Ovary (tissue), 9 donors: ENCODE data around the gene UNKL. TPM values are rescaled to one million over a fixed set of nuclear protein-coding genes. Genes with fewer than 3 reads are reported as not detected.

ENCODE experiments used
- DNase-seq, 5 donors: peaks; one replicate each; pipeline ENCODE4 v3.0.0-alpha.2; 2019 to 2020
- H3K27ac ChIP-seq, 2 donors: fragments of 200-600 bp; one replicate each; pipeline versions ENCODE4 v1.5.1 to v1.8.0; 2019 to 2022
- H3K27me3 ChIP-seq: fragments of 200-600 bp; one replicate; pipeline ENCODE4 v1.8.0; 2022
- H3K36me3 ChIP-seq: fragments of 200-600 bp; sonication (generic); one replicate; pipeline ENCODE4 v1.5.1; 2019
- H3K4me1 ChIP-seq: one replicate; pipeline ENCODE4 v1.8.1; 2013; ENCODE audit warnings: mild to moderate bottlenecking, moderate library complexity; ENCODE audit not compliant: insufficient read depth
- H3K4me3 ChIP-seq: fragments of 200-600 bp; sonication (generic); one replicate; pipeline ENCODE4 v1.5.1; 2017
- H3K9me3 ChIP-seq, 2 donors: fragments of 200-600 bp in 1 of 2; sonication (generic) in 1 of 2; one replicate each; pipeline versions ENCODE4 v1.5.1 to v1.8.1; 2013 to 2019; ENCODE audit warnings: mild to moderate bottlenecking in 1 of 2, moderate library complexity in 1 of 2
- CTCF ChIP-seq, 3 donors: fragments of 450-650 bp in 2 of 3; fragments of 200-600 bp in 1 of 3; IDR thresholded peaks; one replicate each; pipeline versions ENCODE4 v1.5.1 to v1.8.0; 2016 to 2022; ENCODE audit warnings: antibody characterized with exemption in 3 of 3, mild to moderate bottlenecking in 1 of 3
- EP300 ChIP-seq: sonication (generic); formaldehyde crosslinking; IDR thresholded peaks from one replicate; pipeline ENCODE4 v1.6.1; 2017; ENCODE audit warnings: antibody characterized with exemption
- POLR2A ChIP-seq: fragments of 450-650 bp; IDR thresholded peaks from one replicate; pipeline ENCODE4 v1.6.1; 2017; ENCODE audit warnings: antibody characterized with exemption, mild to moderate bottlenecking, moderate library complexity
- WGBS, 3 donors: extraction: QIAGEN DNeasy Blood & Tissue Kit in 1 of 3; methylation state at CpG; one replicate each; pipeline versions ENCODE4 v1.1.5 to v1.1.7; 2013 to 2017; 5-methylcytosine and 5-hydroxymethylcytosine counted together
- intact Hi-C, 4 donors: fragments of 100-400 bp; cut with DNase I; formaldehyde crosslinking; loops; one replicate each; pipeline versions ENCODE4 v1.11.0 to v1.15.1; 2022 to 2023
- polyA plus RNA-seq, 2 donors: library from polyadenylated mRNA; stranded (reverse); fragments of 200-250 nt in 1 of 2; fragments of 350-450 nt in 1 of 2; fragmentation: Illumina TruSeq in 1 of 2; extraction: RNeasy Lipid Tissue Mini Kit (QIAGEN cat#74804) in 1 of 2; gene quantifications; one replicate each; pipeline ENCODE4 v1.2.3, GENCODE V29; 2013 to 2014
- total RNA-seq, 7 donors: library from RNA; depleted of rRNA in 2 of 7; stranded (reverse); fragments of >200 nt in 2 of 7; fragmentation: NEBNext Ultra II Directional in 3 of 7; extraction: Animal tissue kit (Norgen Biotek cat#: 25700) in 3 of 7; gene quantifications; one replicate each; pipeline versions ENCODE4 v1.1.0 to v1.2.4, GENCODE V29; 2016 to 2023
- donor health status: DM: no; HTN: no; CAD: no; lungs with moderate emphysema.
- donor health status: DM: no; HTN: no; CAD: no.
- donor health status: Bipolar disorder and iron deficiency.
- donor health status: DM: yes; HTN: yes; CAD: no.
- donor health status: DM: no; HTN: no; CAD: no.
- donor health status: DM: yes; HTN: yes; CAD: no.

The UNKL gene
- total and polyA plus RNA-seq, 9 donors: 7.0 to 44.8 (median 32.5) TPM

DNA sequence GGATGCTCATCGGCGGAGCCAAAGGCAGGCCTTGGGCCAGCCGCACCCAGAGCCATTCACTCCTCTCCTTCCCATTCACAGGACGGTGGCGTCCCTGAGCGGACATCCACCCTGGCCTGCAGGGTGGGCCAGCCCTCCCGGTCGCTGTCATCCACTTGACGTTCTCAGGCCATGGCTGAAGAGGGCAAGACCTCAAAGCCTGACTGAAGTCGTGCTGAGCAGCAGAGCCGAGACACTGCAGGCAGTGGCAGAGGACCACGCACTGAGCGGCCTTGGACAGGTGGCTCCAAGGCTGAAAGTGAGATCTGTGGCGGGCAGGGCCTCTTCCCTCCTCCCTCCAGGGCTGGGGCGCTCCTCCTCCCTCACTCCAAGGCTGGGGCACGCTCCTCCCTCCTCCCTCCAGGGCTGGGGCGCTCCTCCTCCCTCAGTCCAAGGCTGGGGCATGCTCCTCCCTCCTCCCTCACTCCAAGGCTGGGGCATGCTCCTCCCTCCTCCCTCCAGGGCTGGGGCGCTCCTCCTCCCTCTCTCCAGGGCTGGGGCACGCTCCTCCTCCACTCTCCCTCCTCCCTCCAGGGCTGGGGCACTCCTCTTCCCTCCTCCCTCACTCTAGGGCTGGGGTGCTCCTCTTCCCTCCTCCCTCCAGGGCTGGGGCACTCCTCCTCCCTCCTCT is 38.6 kb downstream of the UNKL start:
- TF ChIP-seq EP300 (no peak), POLR2A (no peak), CTCF (IDR thresholded peaks at IDR 0.05) (no peak)
- peaks cover 5% of the 10 kb centered on the region for H3K4me1 ChIP-seq
- H3K27me3 ChIP-seq: no peaks in the 10 kb centered on the region
- intact Hi-C loops: no loop called here
- no peaks in the 10 kb centered on the region for H3K36me3 ChIP-seq
- no peak overlapping the region for H3K4me3 ChIP-seq
- no peak overlapping the region for H3K27ac ChIP-seq
- DNase-seq: no peak
- no peaks in the 10 kb centered on the region for H3K9me3 ChIP-seq
- WGBS, 3 donors: 77 to 82% (median 78%) methylated on average over 19 of the region's 19 CpGs

DNA sequence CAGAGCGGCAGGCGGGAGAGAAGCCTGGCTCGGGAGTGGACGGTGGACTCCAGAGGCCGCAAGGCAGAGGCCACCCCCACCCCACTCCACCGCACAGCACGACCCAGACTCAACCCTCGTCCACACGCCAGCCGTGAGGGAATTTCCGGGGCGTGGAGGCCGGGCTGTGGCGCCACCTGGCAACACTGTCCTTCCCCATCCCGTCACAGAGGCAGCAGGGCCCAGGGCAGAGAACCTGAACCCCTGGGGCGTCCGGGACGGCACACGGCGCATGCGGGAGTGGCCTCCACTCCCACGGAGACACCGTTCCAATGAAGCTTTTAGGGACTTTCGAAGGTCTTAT is 39.2 kb downstream of the UNKL start:
- 83 to 92% (median 89%) methylated on average over 24 of the region's 24 CpGs for WGBS, 3 donors
- Histone ChIP-seq H3K4me3 (no peak overlapping the region), H3K36me3 (no peaks in the 10 kb centered on the region), H3K27me3 (no peaks in the 10 kb centered on the region), H3K4me1 (peaks cover 5% of the 10 kb centered on the region), H3K27ac (no peak overlapping the region), H3K9me3 (no peaks in the 10 kb centered on the region)
- intact Hi-C loops: no loop called here
- TF ChIP-seq CTCF (IDR thresholded peaks at IDR 0.05): no peak
- no peak for TF ChIP-seq EP300
- no peak for TF ChIP-seq POLR2A
- no peak for DNase-seq

DNA sequence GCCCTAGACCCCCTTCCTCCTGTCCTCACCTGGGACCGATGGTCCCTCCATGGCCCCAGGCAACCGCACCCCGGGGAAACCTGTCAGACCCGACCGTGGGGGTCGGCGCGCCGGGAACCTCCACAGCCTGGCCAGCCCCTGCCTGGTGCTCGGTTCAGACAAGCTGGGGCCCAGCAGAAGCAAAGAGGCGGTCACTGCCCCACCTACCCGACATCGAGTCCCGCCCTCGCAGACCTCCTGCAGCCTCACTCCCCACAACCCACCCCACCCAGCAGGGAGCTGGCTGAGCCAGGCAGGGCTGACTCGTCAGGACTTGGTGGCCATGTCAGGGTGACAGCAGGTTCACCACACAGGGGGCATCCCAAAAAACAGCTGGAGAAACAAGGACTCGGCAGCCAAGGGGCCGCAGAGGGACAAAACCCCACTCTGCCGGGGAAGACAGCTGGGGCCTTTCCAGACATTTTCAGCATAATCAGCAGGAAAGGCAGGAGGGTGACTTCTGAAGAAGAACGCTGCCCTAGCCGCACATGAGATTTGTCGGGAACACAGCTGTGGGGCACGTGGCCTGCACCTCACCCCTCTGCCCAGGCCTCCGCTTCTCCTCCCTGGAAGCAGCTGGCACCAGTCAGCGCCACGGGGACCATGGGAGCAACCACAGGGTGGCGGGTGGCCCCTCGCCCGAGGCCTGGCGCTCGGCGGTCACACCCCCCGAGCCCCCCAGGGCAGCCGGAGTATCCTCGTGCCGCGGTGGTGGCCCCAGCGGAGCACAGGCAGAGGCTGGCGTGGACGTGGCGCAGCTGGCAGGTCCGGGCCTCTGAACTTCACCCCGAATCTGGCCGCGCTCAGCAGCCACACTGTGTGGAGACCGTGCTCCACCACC is 39.8 kb downstream of the UNKL start:
- no peak overlapping the region for H3K27ac ChIP-seq
- H3K4me3 ChIP-seq: no peak overlapping the region
- no peaks in the 10 kb centered on the region for H3K27me3 ChIP-seq
- DNase-seq: no peak
- WGBS, 3 donors: 88 to 94% (median 92%) methylated on average over 40 to 46 of the region's 46 CpGs
- H3K36me3 ChIP-seq: no peaks in the 10 kb centered on the region
- H3K9me3 ChIP-seq: no peaks in the 10 kb centered on the region
- peaks cover 5% of the 10 kb centered on the region for H3K4me1 ChIP-seq
- no peak for TF ChIP-seq POLR2A
- TF ChIP-seq CTCF (IDR thresholded peaks at IDR 0.05): no peak
- intact Hi-C loops: no loop called here

GRCh38 chr16:1372292-1372950 is 42.1 kb downstream of the UNKL start:
- Histone ChIP-seq H3K4me3 (no peak overlapping the region), H3K27ac (no peak overlapping the region), H3K9me3 (no peaks in the 10 kb centered on the region), H3K4me1 (no peaks in the 10 kb centered on the region), H3K27me3 (no peaks in the 10 kb centered on the region), H3K36me3 (no peaks in the 10 kb centered on the region)
- DNase-seq: no peak
- 86 to 95% (median 90%) methylated on average over 8 to 17 of the region's 21 CpGs for WGBS, 3 donors
- TF ChIP-seq CTCF (IDR thresholded peaks at IDR 0.05): no peak
- no peak for TF ChIP-seq POLR2A
- TF ChIP-seq EP300: no peak
- intact Hi-C loops: no loop called here
